OCI-LY3 (cell line): Measurements from ENCODE around the gene F10.

ENCODE experiments used
- H2AFZ ChIP-seq: fragments of 200-600, 300-600 bp; shearing (Covaris generic); 2 replicates; pipeline ENCODE4 v1.6.0; 2014; ENCODE audit warnings: antibody characterized with exemption, low read depth, low read length
- H3K27ac ChIP-seq: fragments of 200-600, 300-600 bp; sonication (generic); 2 replicates; pipeline ENCODE4 v1.5.1; 2014; ENCODE audit warnings: mild to moderate bottlenecking, low read length, moderate library complexity, mixed read lengths
- H3K27me3 ChIP-seq: fragments of 200-600, 300-600 bp; sonication (generic); 2 replicates; pipeline ENCODE4 v1.6.1; 2014; ENCODE audit warnings: low read depth, low read length, mixed read lengths
- H3K36me3 ChIP-seq: fragments of 200-600, 300-600 bp; sonication (generic); replicated peaks from 2 replicates; pipeline ENCODE3; 2014; ENCODE audit warnings: low read depth, low read length, mixed read lengths
- H3K4me1 ChIP-seq: fragments of 300-600, 200-600 bp; sonication (generic); 2 replicates; pipeline ENCODE4 v1.6.1; 2014; ENCODE audit warnings: low read length, mixed read lengths
- H3K4me2 ChIP-seq: fragments of 200-600, 300-600 bp; sonication (generic); 2 replicates; pipeline ENCODE4 v1.6.1; 2014; ENCODE audit warnings: low read length, mixed read lengths
- H3K4me3 ChIP-seq: fragments of 300-600, 200-600 bp; sonication (generic); 2 replicates; pipeline ENCODE4 v1.5.1; 2014; ENCODE audit warnings: antibody characterized with exemption, mild to moderate bottlenecking, low read length, moderate library complexity
- H3K79me2 ChIP-seq: fragments of 300-600, 200-600 bp; shearing (Covaris generic); 2 replicates; pipeline ENCODE4 v1.6.1; 2014; ENCODE audit warnings: mild to moderate bottlenecking, low read length, mixed read lengths
- H3K9ac ChIP-seq: fragments of 300-600, 200-600 bp; shearing (Covaris generic); 2 replicates; pipeline ENCODE4 v1.6.0; 2014; ENCODE audit warnings: mild to moderate bottlenecking, low read length, moderate library complexity
- H3K9me3 ChIP-seq: fragments of 200-600, 300-600 bp; shearing (Covaris generic); 2 replicates; pipeline ENCODE4 v1.6.1; 2014; ENCODE audit warnings: low read length, mixed read lengths; ENCODE audit not compliant: insufficient read depth
- H4K20me1 ChIP-seq: fragments of 200-600, 300-600 bp; sonication (generic); 2 replicates; pipeline ENCODE4 v1.6.1; 2016; ENCODE audit warnings: low read length, mixed read lengths; ENCODE audit not compliant: insufficient read depth
- CTCF ChIP-seq: fragments of 200-600, 300-600 bp; sonication (generic); IDR thresholded peaks from 2 replicates; pipeline ENCODE4 v1.5.1; 2014; ENCODE audit warnings: antibody characterized with exemption, low read length, low read depth
- EZH2phosphoT487 ChIP-seq: fragments of 200-600 bp; shearing (Covaris generic); IDR thresholded peaks from 2 replicates; pipeline ENCODE4 v1.6.1; 2018; ENCODE audit warnings: antibody characterized with exemption, mixed run types, low read depth

Gene F10

GRCh38 chr13:113153810-113154748, 31.5 kb downstream of the F10 start:
- no peak overlapping the region for H3K27ac ChIP-seq
- peak overlapping the region; percentile 74 for H2AFZ ChIP-seq
- no peaks in the 10 kb centered on the region for H3K36me3 ChIP-seq
- no peaks in the 10 kb centered on the region for H3K79me2 ChIP-seq
- H3K27me3 ChIP-seq = peaks cover 9% of the 10 kb centered on the region
- peak overlapping the region; percentile 30; the same call in 1 of the 2 replicates for H3K9ac ChIP-seq
- H3K4me1 ChIP-seq = peaks cover 6% of the 10 kb centered on the region
- peak overlapping the region; percentile 89 for H3K4me2 ChIP-seq
- 0 out of 2 replicates have a peak, but pooled peaks cover 11% of the 10 kb centered on the region for H3K9me3 ChIP-seq
- TF ChIP-seq EZH2phosphoT487 = no peak
- H4K20me1 ChIP-seq = no peaks in the 10 kb centered on the region
- peak overlapping the region; percentile 73 for H3K4me3 ChIP-seq

GRCh38 chr13:113155201-113155600, 32.6 kb downstream of the F10 start:
- no peak for TF ChIP-seq CTCF
- TF ChIP-seq EZH2phosphoT487 = no peak
- no peaks in the 10 kb centered on the region for H3K36me3 ChIP-seq
- H3K79me2 ChIP-seq = no peaks in the 10 kb centered on the region
- H3K4me2 ChIP-seq = no peak overlapping the region
- no peaks in the 10 kb centered on the region for H4K20me1 ChIP-seq
- 0 out of 2 replicates have a peak, but pooled peaks cover 11% of the 10 kb centered on the region for H3K9me3 ChIP-seq
- no peak overlapping the region for H3K9ac ChIP-seq
- H2AFZ ChIP-seq = no peak overlapping the region
- H3K4me3 ChIP-seq = no peak overlapping the region
- no peak overlapping the region for H3K27ac ChIP-seq
- peaks cover 6% of the 10 kb centered on the region for H3K4me1 ChIP-seq
- peaks cover 9% of the 10 kb centered on the region for H3K27me3 ChIP-seq

- H3K27me3 ChIP-seq = peaks cover 11% of the 10 kb centered on the region
- H3K36me3 ChIP-seq = no peaks in the 10 kb centered on the region
- 0 out of 2 replicates have a peak, but pooled peaks cover 11% of the 10 kb centered on the region for H3K9me3 ChIP-seq
- no peaks in the 10 kb centered on the region for H3K79me2 ChIP-seq
- H3K4me2 ChIP-seq = no peak overlapping the region
- H4K20me1 ChIP-seq = no peaks in the 10 kb centered on the region
- no peak overlapping the region for H3K4me3 ChIP-seq
- TF ChIP-seq EZH2phosphoT487 = no peak
- TF ChIP-seq CTCF = no peak
- H2AFZ ChIP-seq = no peak overlapping the region
- H3K4me1 ChIP-seq = peaks cover 6% of the 10 kb centered on the region
- no peak overlapping the region for H3K9ac ChIP-seq
- no peak overlapping the region for H3K27ac ChIP-seq
Measured at GRCh38 chr13:113155982-113156655, 33.5 kb downstream of the F10 start.

DNA sequence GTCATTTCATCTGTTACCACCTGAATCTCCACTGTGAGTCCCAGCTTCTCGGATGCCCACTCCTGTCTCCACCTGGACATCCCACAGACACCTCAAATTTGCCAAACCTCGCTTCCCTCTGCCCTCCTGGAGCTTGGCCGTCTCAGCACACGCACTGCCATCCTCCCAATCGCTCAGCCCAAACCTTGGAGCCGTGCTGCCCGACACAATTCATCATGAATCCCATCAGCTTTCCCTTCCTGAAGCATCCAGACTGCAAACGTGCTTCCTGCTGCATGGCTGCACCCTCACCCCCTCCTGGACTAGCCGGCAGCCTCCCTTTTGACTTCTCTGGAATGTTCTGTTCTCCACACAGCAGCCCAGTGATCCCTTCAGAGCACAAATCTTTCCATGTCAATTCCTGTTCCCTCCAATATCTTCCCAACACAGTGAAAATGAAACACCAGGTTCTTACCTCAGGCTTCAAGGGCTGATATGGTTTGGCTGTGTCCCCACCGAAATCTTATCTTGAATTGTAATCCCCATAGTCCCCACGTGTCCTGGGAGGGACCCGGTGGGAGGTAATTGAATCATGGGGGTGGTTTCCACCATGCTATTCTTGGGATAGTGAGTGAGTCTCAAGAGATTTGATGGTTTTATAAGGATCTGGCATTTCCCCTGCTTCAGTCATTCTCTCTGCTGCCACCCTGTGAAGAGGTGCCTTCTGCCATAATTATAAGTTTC, 34.8 kb downstream of the F10 start:
- Histone ChIP-seq H3K36me3 (no peaks in the 10 kb centered on the region), H3K9ac (no peak overlapping the region), H3K79me2 (no peaks in the 10 kb centered on the region), H2AFZ (no peak overlapping the region), H3K27ac (no peak overlapping the region), H3K27me3 (peaks cover 15% of the 10 kb centered on the region), H3K4me1 (peaks cover 10% of the 10 kb centered on the region), H3K9me3 (0 out of 2 replicates have a peak, but pooled peaks cover 11% of the 10 kb centered on the region), H3K4me3 (no peak overlapping the region), H3K4me2 (no peak overlapping the region), H4K20me1 (no peaks in the 10 kb centered on the region)
- TF ChIP-seq CTCF (no peak), EZH2phosphoT487 (no peak)
